ENCODE results near the gene SNAP25.

DNA sequence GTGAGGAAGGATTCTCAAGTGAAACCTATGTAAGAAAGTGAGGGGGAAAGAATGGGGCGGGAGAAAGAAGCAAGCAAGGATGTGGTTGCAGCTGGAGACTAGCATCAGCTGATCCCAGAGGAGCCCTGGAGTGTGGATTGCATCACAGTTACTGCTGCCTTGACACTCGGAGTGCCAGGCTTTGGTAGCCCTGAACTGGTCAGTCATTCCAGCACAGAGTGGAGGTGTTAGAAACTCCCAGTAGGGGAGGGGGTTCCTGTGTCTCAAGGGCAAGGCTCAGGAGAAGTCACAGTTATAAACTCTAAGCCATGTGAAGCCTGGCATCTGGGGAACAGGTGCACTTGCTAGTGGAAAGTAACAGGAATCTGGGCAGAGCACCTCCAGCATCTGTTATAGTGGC, 23.5 kb downstream of the SNAP25 start:
- TF ChIP-seq, protein P1, sequence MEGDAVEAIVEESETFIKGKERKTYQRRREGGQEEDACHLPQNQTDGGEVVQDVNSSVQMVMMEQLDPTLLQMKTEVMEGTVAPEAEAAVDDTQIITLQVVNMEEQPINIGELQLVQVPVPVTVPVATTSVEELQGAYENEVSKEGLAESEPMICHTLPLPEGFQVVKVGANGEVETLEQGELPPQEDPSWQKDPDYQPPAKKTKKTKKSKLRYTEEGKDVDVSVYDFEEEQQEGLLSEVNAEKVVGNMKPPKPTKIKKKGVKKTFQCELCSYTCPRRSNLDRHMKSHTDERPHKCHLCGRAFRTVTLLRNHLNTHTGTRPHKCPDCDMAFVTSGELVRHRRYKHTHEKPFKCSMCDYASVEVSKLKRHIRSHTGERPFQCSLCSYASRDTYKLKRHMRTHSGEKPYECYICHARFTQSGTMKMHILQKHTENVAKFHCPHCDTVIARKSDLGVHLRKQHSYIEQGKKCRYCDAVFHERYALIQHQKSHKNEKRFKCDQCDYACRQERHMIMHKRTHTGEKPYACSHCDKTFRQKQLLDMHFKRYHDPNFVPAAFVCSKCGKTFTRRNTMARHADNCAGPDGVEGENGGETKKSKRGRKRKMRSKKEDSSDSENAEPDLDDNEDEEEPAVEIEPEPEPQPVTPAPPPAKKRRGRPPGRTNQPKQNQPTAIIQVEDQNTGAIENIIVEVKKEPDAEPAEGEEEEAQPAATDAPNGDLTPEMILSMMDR (IDR thresholded peaks at IDR 0.05; ENCODE audit: low read length): no peak
- no peak for TF ChIP-seq EZH2 (optimal IDR thresholded peaks at IDR 0.05; ENCODE audit: low read depth, low read length)
